ENCODE measurements around the gene PLCH2. TPM values are rescaled to one million over a fixed set of nuclear protein-coding genes. Genes with fewer than 3 reads are reported as not detected.
A peak's percentile ranks its signal among the peaks of the same experiment; 100 is the strongest.

PLCH2 gene
- polyA plus RNA-seq, 1 of the 3 experiments (the other 2 are of a cell fraction), result 0.08 TPM

GRCh38 chr1:2474933-2475371, 1.1 kb upstream of the PLCH2 start (continued):
- TF ChIP-seq ELF1 (IDR thresholded peaks at IDR 0.05), result no peak

GRCh38 chr1:2475571-2475970, 518 bp upstream of the PLCH2 start:
- Histone ChIP-seq H3K9me2 (no peaks in the 10 kb centered on the region), H2AFZ (ENCODE audit: low read depth) (no peak overlapping the region), H3K4me3 (ENCODE audit: low read depth in 2 of 2, low read length in 1 of 2) (no peak overlapping the region), H3K4me2 (no peak overlapping the region), H4K20me1 (ENCODE audit: insufficient read depth) (no peaks in the 10 kb centered on the region), H3K9ac (no peak overlapping the region), H3K4me1 (ENCODE audit: control insufficient read depth in 1 of 2, insufficient read depth in 2 of 2, low read depth in 1 of 2, low read length in 1 of 2) (peaks cover 0 to 99% of the 10 kb centered on the region in 2 experiments; a peak in 1 of 4 replicates), H3K36me3 (replicated peaks in 1 of 2; ENCODE audit: control insufficient read depth in 1 of 2, insufficient read depth in 2 of 2, low read length in 1 of 2) (no peaks in the 10 kb centered on the region), H3K79me2 (ENCODE audit: insufficient read depth) (no peaks in the 10 kb centered on the region), H3K27me3 (ENCODE audit: insufficient read depth) (no peaks in the 10 kb centered on the region), H3F3A (replicated peaks; ENCODE audit: insufficient read depth) (no peaks in the 10 kb centered on the region), H3K9me3 (no peaks in the 10 kb centered on the region), H3K27ac (ENCODE audit: low read depth in 2 of 2, low read length in 1 of 2) (peak overlapping the region in 1 of 2 experiments; percentile 96; a peak in 2 of 4 replicates)
- ChIA-PET POLR2A (interaction anchor here (0.6 to 2.3 kb wide), 5 partner anchors 15 to 70 kb away, joined by 3 to 17 read pairs (median 7); partner anchors contain the start of gene PANK4), CTCF (interaction anchor here (0.9 kb wide), 1 partner anchor 16 kb away, joined by 4 read pairs; no protein-coding TSS in a partner anchor)
- TF ChIP-seq GABPA (IDR thresholded peaks at IDR 0.05; ENCODE audit: low read depth), result no peak
- no peak for TF ChIP-seq PBX3 (IDR thresholded peaks at IDR 0.05)
- no peak for TF ChIP-seq TEAD4 (IDR thresholded peaks at IDR 0.05; ENCODE audit: borderline replicate concordance, insufficient read depth)
- TF ChIP-seq FOSL2 (IDR thresholded peaks at IDR 0.05; ENCODE audit: borderline replicate concordance, low read depth), result no peak
- TF ChIP-seq MAX (IDR thresholded peaks at IDR 0.05; ENCODE audit: low read depth), result no peak
- TF ChIP-seq MEF2A (IDR thresholded peaks at IDR 0.05; ENCODE audit: borderline replicate concordance, low read depth), result no peak
- WGBS (ENCODE audit: low lambda C conversion rate), result 87% methylated on average over 3 of the region's 12 CpGs
- DNase-seq, result no peak

GRCh38 chr1:2477309-2477708, 1.2 kb downstream of the PLCH2 start:
- no peaks in the 10 kb centered on the region for H3K27me3 ChIP-seq (ENCODE audit: insufficient read depth)
- TF ChIP-seq GATA2 (CRISPR knock-in tag; IDR thresholded peaks at IDR 0.05) (no peak), ELF1 (IDR thresholded peaks at IDR 0.05) (no peak), RFX5 (IDR thresholded peaks at IDR 0.05; ENCODE audit: low read length) (no peak), EP300 (IDR thresholded peaks at IDR 0.05; ENCODE audit: borderline replicate concordance in 1 of 2, low read depth in 1 of 2, low read length in 1 of 2) (no peak), TEAD4 (IDR thresholded peaks at IDR 0.05; ENCODE audit: borderline replicate concordance, insufficient read depth) (no peak)
- H3K4me2 ChIP-seq, result no peak overlapping the region
- no peak overlapping the region for H3K27ac ChIP-seq (ENCODE audit: low read depth in 2 of 2, low read length in 1 of 2)
- DNase-seq, result no peak
- no peak overlapping the region for H3K9ac ChIP-seq
- H4K20me1 ChIP-seq (ENCODE audit: insufficient read depth), result no peaks in the 10 kb centered on the region
- ChIA-PET CTCF (interaction anchor here (1.1 to 1.6 kb wide), 4 partner anchors 17 to 70 kb away, joined by 4 to 6 read pairs (median 4); no protein-coding TSS in a partner anchor), POLR2A (no interaction called here)
- peaks cover 0 to 99% of the 10 kb centered on the region in 2 experiments; a peak in 1 of 4 replicates for H3K4me1 ChIP-seq (ENCODE audit: control insufficient read depth in 1 of 2, insufficient read depth in 2 of 2, low read depth in 1 of 2, low read length in 1 of 2)
- no peaks in the 10 kb centered on the region for H3K79me2 ChIP-seq (ENCODE audit: insufficient read depth)
- H3K36me3 ChIP-seq (replicated peaks in 1 of 2; ENCODE audit: control insufficient read depth in 1 of 2, insufficient read depth in 2 of 2, low read length in 1 of 2), result no peaks in the 10 kb centered on the region
- H3K9me2 ChIP-seq, result no peaks in the 10 kb centered on the region
- no peak overlapping the region for H3K4me3 ChIP-seq (ENCODE audit: low read depth in 2 of 2, low read length in 1 of 2)
- H3F3A ChIP-seq (replicated peaks; ENCODE audit: insufficient read depth), result no peaks in the 10 kb centered on the region
- 70% methylated on average over 11 of the region's 12 CpGs for WGBS (ENCODE audit: low lambda C conversion rate)
- H3K9me3 ChIP-seq, result no peaks in the 10 kb centered on the region
- no peak overlapping the region for H2AFZ ChIP-seq (ENCODE audit: low read depth)
